NCI-H146 treated with DMSO at 0.1 percent for 48 hours (cell line): Measurements from ENCODE around the gene CTXND1.

Experiments
- DNase-seq: peaks from one replicate; lab custom pipeline; 2025; ENCODE audit not compliant: unreplicated experiment; lab: John Stamatoyannopoulos, UW

The CTXND1 gene

GRCh38 chr15:80259942-80260510, 8.0 kb upstream of the CTXND1 start:
- no peak for DNase-seq

GRCh38 chr15:80251428-80252120, 439 bp downstream of the CTXND1 start:
- no peak for DNase-seq

DNA sequence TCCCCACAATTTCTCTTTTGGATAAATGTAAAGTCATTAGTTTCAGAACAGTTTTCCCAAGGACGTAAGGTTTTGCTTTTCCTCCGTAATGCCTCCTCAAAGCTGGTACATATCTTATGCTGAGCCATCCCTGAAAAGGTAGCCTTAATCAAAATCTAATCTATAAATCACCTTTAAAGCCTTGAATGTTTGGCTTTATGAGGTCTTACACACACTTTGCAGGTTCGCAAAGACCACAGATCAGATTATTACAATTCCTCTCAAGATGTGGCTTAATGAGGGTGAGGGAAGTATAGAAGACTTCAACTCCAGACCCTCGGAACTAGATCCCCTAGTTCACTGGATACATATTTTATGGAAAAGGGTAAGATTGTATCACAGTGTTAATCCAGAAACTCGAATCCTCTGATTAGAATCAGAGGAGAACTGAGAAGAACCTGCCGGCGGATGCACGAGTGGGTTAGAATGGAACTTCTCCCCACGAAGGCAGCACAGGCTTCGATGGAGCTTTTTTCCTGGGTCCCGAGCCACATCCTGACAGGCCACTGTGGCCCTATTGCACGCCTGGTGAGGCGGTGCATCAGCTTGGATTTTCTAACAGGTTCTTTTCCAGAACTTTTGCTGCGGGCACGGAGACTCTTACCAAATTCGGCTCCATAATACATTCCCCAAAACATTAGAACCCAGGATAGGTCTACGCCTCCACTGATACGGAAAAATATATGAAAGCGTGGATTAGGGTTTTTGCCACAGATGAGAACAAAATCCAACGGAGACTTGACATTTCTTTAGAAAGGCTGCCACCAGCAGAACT, 1.2 kb downstream of the CTXND1 start:
- no peak for DNase-seq

DNA sequence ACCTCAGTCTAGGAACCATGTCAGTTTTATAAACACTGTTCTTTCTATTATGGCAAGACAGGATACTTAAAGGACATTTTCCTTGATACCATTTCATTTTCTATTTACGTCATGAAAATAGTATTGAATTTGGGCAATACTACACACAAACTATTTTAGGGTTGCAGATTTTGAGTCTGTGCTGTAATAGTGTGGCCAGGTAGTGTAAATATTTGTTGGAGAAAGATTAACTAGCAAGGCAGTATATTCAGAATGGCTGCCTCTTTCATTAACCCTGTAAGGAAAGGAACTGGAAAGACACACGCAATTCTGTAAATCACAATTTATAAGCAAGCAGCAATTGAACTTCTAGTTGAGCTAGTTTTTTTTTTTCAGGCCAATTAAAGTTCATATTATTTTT, 2.0 kb downstream of the CTXND1 start:
- DNase-seq = no peak

GRCh38 chr15:80247320-80247719, 4.7 kb downstream of the CTXND1 start:
- no peak for DNase-seq

GRCh38 chr15:80246425-80246894, 5.6 kb downstream of the CTXND1 start:
- DNase-seq = no peak

- DNase-seq = no peak
These were observed 9.2 kb downstream of the CTXND1 start for GRCh38 chr15:80242802-80243201.

DNA sequence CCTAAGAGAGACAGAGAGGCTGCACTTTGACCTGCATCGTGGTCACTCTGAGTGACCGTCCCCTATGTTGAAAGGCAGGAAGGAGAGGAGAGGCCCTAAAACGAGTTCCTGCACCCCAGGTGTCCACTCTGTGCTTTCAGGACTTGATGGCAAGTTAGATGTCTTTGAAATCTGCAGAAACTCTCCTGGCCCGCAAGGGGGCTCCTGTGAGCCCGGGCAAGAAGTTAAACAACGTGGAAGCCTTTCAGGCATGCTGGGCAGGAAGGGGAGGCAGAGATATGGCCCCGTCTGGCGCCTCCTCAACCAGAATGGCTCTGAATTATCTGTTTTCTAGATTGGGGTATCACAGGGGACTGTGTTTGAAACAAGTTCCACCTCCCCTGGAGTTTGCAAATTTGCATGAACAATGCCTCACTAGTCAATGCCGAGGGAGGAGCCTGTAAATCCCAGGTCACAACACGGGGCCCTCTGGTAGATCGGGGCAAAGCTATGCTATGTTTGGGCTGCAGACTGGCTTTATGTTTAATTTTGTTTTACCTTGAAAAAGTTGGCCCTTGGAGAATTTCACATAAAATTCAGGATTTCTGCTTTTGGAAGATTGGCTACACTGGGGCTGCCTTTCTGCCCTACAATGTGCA, 9.8 kb downstream of the CTXND1 start:
- peak; percentile 6 for DNase-seq

GRCh38 chr15:80241508-80241907, 10.5 kb downstream of the CTXND1 start:
- no peak for DNase-seq

- DNase-seq = no peak
These were observed 11.7 kb downstream of the CTXND1 start for GRCh38 chr15:80240276-80240675.

DNA sequence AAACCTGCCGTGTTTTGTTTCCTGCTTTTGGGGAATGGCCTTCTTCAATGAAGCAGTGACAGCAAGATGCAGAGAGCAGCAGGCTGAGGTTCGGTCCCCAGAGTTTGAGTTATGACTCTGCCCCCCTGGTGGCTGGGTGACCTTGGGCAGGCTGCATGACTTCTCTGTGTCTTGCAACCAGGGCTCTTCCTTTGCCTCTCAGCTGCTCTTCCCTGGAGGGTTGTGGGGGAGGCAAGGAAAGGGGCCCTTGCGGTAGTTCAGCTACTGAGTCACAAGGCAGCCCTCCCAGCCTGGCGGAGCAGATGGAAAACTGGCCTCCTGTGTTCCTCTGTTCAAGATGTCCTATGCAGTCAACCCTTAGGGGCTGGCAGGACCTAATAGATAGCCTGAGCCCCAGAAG, 17.1 kb downstream of the CTXND1 start:
- no peak for DNase-seq

DNA sequence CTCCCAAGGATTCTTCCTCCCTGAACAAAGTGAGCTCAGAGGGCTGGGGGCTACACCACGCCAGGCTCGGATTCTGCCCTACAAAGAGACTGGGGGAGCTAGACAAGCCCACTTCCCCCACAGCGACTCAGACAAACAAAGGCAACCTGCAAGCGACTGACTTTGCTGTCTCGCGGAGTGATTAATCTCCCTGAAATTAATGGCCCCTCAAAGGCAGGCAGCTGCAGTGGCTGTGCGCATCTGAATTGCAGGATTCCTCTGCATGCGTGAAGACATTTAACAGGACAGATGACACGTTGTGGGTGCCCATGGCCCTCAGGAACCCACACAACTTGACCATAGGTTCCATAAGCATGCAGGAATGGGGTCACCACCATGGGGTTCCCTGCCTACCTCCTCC, 18.4 kb downstream of the CTXND1 start:
- no peak for DNase-seq

DNA sequence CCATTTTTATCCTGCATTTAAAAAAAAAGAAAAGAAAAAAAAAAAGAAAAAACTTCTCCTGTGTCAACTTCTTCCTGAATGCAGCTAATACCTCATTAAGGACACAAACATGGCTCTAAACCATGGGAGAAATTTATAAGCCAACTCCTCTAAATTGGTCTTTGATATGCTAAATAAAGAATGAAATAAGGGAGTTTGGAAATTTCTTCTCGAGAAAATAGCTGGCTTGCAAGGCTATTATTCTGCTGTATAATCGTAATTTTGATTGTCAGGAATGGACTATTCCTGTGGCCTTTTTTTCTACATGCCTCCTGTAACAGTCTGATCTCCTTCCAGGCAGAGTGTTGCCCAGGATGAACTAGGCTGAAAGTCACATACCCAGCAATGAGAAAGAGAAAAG, 20.6 kb downstream of the CTXND1 start:
- DNase-seq = no peak

DNA sequence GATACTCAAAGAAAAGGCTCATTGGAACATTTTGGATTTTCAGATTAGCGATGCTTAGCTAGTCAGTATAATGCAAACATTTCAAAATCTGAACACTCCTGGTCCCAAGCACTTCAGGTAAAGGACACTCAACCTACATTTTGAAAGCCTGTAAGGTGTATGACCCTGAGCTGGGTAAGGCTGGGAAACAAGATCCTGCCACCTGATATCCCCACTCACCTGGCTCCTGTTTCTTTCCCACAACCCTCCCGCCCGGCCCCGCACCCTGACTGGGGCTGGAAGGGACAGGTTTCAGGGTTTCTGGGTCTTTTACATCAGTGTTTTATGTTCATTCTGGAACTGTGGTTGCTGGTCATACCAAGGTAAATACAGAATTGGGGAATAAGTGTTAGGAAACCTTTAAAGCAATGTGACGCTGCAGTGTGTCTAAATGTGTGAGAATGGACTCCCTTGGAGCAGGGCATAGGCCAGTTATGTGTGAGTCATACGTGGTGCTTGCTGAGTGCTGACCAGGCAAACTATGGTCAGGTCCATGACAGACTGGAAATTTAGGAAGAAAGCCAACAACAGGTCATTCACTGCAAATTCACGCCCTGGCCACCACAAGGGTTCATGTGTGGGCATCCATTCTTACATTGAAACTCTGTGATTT, 22.9 kb downstream of the CTXND1 start:
- DNase-seq = no peak

GRCh38 chr15:80219955-80220354, 32.1 kb downstream of the CTXND1 start:
- DNase-seq = no peak

DNA sequence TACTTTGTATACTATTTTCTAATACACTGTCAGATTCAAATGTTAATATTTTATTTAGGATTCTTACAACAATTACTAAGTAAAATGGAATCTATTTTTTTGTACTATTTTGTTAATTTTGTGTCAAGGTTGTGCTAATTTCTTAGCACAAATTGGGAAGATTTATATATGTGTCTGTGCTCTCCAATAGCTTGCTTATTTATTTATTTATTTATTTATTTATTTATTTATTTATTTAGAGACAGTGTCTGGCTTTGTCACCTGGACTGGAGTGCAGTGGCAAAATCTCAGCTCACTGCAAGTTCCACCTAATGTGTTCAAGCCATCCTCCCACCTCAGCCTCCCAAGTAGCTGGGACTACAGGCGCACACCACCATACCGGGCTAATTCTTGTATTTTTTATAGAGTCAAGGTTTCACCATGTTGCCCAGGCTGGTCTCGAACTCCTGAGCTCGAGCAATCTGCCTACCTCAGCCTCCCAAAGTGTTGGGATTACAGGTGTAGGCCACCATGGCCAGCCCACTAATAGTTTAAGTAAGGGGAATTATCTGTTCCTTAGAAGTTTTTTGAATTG, 34.6 kb downstream of the CTXND1 start:
- DNase-seq = no peak

DNA sequence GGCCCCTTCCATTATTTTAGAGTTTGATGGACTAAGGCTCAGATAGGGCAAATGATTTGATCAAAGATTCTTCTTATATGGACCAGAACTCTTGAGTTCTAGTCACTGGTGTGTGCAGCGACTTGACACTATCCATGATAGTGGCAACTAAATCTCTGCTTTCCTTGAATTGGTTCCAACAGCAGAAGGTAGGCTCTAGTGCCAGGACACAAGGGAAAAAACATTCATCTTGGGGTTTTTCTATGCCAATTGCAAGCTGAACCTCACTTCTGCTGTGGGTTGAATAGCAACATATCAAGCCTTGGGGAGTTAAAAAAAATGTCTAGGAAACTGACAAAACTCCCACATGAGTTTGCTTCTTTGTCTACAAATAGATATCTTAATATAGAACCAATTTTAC, 35.1 kb downstream of the CTXND1 start:
- no peak for DNase-seq

DNA sequence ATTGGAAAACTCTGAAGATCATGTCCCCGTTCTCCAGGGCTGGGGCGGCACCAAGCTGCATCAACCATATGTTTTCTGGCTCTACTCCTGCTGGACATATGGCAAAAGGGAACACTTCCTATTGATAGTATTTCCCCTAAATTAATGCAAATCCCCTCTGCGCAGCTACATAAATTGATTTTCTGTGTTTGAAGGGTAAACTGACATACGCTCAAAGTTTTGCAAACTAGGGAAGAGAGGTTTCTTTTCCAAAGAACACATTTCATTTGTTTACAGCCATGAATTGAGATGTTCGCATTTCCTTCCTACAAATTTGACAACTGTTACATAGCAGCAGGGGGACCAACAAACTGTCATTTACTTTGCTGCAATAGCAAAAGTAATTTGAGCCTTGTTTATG, 35.9 kb downstream of the CTXND1 start:
- DNase-seq = no peak

- no peak for DNase-seq
These were observed 37.1 kb downstream of the CTXND1 start for GRCh38 chr15:80214910-80215309.

DNA sequence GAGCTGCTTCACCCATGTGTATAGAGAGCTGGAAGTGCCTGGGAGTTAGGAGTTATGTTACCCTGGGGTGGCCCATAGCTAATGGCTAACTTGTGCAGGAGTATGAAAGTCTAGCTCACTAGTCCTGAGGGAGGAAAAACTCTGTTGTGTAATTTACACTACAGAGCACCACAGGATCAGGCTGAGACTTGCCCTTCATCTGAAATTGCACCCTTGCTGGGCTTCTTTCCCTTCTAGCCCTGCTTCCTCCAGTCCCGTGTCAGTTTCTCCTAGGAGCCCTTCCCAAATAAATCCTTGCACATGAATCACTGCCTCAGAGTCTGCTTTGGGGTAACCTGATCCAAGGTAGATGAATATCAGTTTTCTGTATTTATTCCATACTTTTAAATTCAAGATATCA, 40.0 kb downstream of the CTXND1 start:
- no peak for DNase-seq
